Measurements from ENCODE around the gene TMEM120A. TPM values are rescaled to one million over a fixed set of nuclear protein-coding genes. Genes with fewer than 3 reads are reported as not detected.

Gene TMEM120A
- total RNA-seq, 1 experiment from 2014 or later: 29.3 TPM

GRCh38 chr7:75995996-75996395 is 1.6 kb upstream of the TMEM120A start:
- no peak for DNase-seq (ENCODE audit: low spot score)

- DNase-seq (ENCODE audit: low spot score): no peak
These were observed 667 bp upstream of the TMEM120A start for GRCh38 chr7:75995052-75995471.

GRCh38 chr7:75993689-75994387 is 557 bp downstream of the TMEM120A start:
- DNase-seq (ENCODE audit: low spot score): peak; percentile 58

GRCh38 chr7:75992083-75992755 is 2.2 kb downstream of the TMEM120A start:
- no peak for DNase-seq (ENCODE audit: low spot score)

- DNase-seq (ENCODE audit: low spot score): no peak
These were observed 2.8 kb downstream of the TMEM120A start for GRCh38 chr7:75991531-75992082.

GRCh38 chr7:75989500-75990388 is 4.7 kb downstream of the TMEM120A start:
- no peak for DNase-seq (ENCODE audit: low spot score)

GRCh38 chr7:75988568-75989499 is 5.6 kb downstream of the TMEM120A start:
- no peak for DNase-seq (ENCODE audit: low spot score)

- no peak for DNase-seq (ENCODE audit: low spot score)
These were observed 6.4 kb downstream of the TMEM120A start for GRCh38 chr7:75987805-75988567.

- DNase-seq (ENCODE audit: low spot score): no peak
These were observed 7.2 kb downstream of the TMEM120A start for GRCh38 chr7:75987026-75987804.

GRCh38 chr7:75986147-75986781 is 8.1 kb downstream of the TMEM120A start:
- DNase-seq (ENCODE audit: low spot score): no peak

GRCh38 chr7:75985518-75986146 is 8.8 kb downstream of the TMEM120A start:
- no peak for DNase-seq (ENCODE audit: low spot score)

GRCh38 chr7:75985009-75985517 is 9.3 kb downstream of the TMEM120A start:
- no peak for DNase-seq (ENCODE audit: low spot score)

GRCh38 chr7:75984130-75985008 is 10.0 kb downstream of the TMEM120A start:
- no peak for DNase-seq (ENCODE audit: low spot score)

GRCh38 chr7:75983471-75984129 is 10.8 kb downstream of the TMEM120A start:
- DNase-seq (ENCODE audit: low spot score): peak; percentile 10

GRCh38 chr7:75982306-75983064 is 11.9 kb downstream of the TMEM120A start:
- no peak for DNase-seq (ENCODE audit: low spot score)
